GM13976 (cell line): ENCODE data around the gene LCN12.
A peak's percentile ranks its signal among the peaks of the same experiment; 100 is the strongest.

Source experiments
- DNase-seq: peaks from one replicate; pipeline ENCODE4 v3.0.0; 2012; ENCODE audit warnings: low spot score
- CTCF ChIP-seq: IDR thresholded peaks from 2 replicates; pipeline ENCODE4 v1.5.1; 2012; ENCODE audit warnings: borderline replicate concordance, mild to moderate bottlenecking; ENCODE audit not compliant: insufficient read depth; ENCODE audit errors: extremely low read depth, missing control alignments, control extremely low read depth
- in situ Hi-C: fragments of 300-500 bp; cut with MboI; formaldehyde crosslinking; loops from one replicate; pipeline ENCODE4 v1.12.0; 2022; ENCODE audit warnings: low sequenced_read_pairs, mixed read lengths, inconsistent platforms; ENCODE audit not compliant: unreplicated experiment

The LCN12 gene

DNA sequence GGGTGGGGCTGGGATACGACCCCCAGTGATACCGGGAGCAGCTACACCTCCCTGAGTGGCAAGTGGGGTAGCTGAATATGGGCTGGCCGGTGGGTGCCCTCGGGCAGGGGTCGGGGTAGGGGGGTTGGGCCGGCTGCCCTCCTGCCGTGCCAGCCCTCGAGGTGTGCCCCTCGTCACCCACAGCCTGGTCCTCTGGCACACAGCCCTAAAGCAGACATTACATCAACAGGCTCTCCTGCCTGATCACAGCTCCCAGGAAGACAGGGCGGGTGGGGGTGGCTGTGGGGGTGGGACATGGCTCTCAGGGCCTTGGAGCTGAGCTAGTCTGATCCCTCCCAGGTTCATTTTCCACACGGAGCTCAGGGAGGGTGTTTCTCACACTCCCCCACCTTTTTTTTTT is 30.8 kb upstream of the LCN12 start:
- no peak for TF ChIP-seq CTCF
- no peak for DNase-seq
- in situ Hi-C loops, result no loop called here

DNA sequence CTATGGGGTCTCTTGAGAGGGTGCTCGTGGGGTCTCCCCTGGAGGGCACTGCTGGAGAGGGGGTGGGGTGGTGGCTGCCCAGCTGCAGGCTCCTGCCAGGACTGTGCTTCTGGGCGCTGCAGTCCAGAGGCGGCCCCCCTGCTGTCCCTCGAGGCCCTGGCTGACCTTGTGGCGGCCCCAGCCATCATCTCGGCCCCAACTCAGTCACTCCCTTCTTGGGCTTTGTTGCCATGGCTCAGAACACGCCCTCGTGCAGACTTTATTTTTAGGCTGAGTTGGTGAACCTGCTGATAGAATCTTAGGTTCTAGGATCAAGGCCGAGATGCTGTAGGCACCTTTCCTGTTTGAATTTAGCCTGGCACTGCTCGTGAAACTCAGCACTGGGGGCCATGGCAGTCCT is 30.4 kb upstream of the LCN12 start:
- in situ Hi-C loops, result no loop called here
- DNase-seq, result no peak

DNA sequence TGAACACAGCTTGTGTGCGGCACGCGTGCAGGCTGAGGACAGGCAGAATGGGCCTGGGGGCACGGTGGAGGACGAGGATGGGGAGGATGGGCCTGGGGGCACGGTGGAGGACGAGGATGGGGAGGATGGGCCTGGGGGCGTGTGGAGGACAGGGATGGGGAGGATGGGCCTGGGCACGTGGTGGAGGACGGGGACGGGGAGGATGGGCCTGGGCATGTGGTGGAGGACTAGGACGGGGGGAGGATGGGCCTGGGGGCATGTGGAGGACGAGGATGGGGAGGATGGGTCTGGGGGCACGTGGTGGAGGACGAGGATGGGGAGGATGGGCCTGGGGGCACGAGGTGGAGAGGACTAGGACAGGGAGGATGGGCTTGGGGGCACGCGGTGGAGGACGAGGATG is 29.5 kb upstream of the LCN12 start:
- in situ Hi-C loops, result no loop called here
- no peak for DNase-seq
- TF ChIP-seq CTCF, result no peak

More for the DNA sequence above, 30.4 kb upstream of the LCN12 start:
- TF ChIP-seq CTCF, result no peak

- in situ Hi-C loops, result no loop called here
- DNase-seq, result no peak
- TF ChIP-seq CTCF, result no peak
Measured at GRCh38 chr9:136923881-136924280, 28.2 kb upstream of the LCN12 start.

- no peak for DNase-seq
- TF ChIP-seq CTCF, result peak; percentile 9
- in situ Hi-C loops, result no loop called here
Measured at GRCh38 chr9:136925414-136926153, 26.5 kb upstream of the LCN12 start.

GRCh38 chr9:136926154-136926704 is 25.8 kb upstream of the LCN12 start:
- in situ Hi-C loops, result no loop called here
- TF ChIP-seq CTCF, result no peak
- DNase-seq, result no peak
